Stimulated activated CD4-positive, alpha-beta T cell treated with anti-CD3 and anti-CD28 coated beads, Interleukin-4, amount 100 ng/mL, for 1 hour (primary cell): Measurements from ENCODE around the gene NOL6.
"Not testable (repeated sequence)": the region's sequence is repeated elsewhere in the genome, so short reads cannot be mapped to it uniquely, and the experiment has no call there.

Source experiments
- DNase-seq: peaks from one replicate; pipeline ENCODE4 v3.0.0-alpha.2; 2020

NOL6 gene

DNA sequence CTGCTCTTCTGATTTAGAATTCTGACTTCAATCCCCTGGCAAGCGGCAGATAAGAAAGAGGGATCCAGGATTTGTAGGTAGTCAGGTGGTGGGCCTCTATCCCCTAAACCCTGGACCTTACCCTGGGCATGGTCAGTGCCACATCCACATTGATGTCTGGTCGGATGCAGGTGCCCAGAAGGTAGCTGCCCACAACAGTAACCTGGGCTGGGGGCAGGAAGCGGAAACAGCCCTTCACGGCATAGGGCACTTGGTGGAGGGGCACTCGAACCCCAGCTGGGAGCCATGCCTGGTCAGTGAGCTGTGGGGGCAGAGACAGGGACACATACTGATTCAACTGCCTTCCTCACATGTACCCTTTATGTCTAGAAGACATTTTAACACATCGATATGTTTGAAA is 3.8 kb downstream of the NOL6 start:
- no peak for DNase-seq

DNA sequence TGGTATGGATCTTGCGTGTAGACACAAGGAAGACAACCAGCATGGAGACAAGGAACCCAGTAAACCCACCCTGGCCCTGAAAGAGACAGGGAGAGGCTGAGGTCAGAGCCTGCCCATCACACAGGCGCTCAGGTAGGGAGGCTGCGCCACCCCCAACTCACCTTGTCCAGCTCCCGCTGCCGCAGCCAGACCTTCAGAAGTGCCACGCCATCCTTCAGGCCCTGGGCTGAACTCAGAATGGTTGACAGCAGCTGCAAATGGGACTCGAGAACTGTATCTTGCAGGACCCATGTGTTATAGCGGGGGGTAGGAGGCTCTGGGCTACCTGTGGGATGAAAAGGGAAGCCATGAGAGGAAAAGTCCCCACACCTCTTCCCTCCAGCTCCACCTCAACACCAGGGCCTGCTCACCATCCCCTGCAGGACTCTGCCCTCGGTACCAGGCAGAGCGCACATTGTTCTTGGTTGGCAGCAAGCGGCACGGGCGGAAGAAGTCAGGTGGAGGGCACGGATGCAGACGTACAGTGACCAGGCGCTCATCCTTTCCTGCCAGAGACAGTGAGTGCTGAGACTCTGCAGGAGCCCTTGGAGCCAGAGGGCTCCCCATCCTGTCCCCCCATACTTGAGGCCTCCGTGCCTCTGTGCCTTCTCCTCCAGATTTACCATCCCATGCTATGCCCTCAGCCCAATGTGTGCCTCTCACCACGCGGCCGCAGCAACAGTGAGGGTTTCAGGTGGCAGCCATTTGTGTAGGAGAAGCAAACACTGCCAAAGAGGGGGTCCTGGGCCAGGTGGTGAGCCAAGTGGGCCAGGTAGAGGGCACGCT is 4.7 kb downstream of the NOL6 start:
- no peak for DNase-seq

DNA sequence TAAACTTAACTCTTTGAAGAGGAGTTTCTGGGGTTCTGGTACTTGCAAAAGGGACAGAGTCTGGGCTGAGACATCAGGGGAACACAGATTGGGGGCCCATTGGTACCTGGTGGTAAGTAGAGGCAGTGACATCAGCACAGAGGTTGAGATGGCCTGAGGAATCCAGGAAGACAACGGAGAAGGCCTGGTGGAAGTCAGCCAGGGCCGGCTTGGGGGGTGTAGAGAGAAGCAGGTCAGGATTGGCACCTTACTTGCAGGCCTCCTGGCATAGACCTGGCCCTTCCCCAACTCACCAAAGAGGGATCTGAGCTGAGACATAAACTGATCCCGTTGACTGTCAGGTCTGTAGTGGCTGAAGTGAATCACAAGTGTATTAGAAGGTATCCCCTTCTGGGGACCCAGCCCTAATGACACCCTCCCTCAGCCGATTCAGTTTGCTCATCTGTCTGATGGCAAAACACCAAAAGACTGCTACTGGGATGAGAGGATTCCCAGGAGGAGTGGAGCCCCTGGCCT is 5.5 kb downstream of the NOL6 start:
- DNase-seq = no peak

GRCh38 chr9:33467526-33467925 is 6.2 kb downstream of the NOL6 start:
- no peak for DNase-seq

GRCh38 chr9:33466565-33467495 is 6.9 kb downstream of the NOL6 start:
- peak; percentile 75 for DNase-seq

DNA sequence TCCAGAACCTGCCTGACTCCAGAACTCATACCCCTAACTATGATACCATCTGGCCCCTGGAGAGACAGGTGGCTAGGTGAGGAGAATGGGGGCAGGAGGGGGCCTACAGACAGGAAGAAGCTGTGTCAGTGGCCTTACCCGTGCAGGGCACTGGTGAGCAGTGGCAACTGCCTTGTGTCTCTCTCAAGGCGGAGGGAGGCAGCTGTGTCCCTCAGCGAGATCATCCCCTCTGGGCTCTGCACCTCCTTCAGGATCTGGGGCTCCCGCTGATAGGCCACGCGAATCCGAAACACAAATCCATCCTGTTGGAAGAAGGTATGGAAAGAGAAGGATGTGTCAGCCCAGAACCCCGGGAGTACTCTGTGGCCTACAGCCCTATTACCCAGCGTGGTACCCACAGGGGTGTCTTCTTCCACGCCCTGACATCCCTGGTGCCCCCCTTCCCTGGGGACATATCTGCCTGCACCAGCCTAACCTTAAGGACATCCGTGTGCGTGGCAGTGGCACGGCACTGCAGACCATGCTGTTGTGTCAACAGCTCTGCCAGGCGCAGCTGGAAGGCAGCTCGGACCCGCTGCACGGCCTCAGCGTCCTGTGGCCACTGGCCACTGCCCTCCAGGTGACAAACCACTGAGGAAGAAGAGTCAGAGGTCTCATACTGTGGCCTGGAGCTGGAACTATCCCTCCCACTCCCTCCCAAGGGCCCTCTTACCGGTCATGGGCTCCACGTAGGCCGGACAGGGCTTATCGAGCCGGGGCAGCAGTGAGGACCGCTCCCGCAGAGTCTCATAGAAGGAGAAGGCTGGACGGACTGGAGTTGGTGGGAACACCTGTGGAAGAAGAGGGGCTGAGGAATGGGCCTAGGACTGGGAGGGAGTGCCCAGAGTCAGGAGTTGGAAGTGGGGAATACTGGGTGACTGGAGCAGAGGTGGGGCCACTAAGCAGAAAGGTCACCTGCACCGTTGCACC is 7.8 kb downstream of the NOL6 start:
- no peak for DNase-seq

DNA sequence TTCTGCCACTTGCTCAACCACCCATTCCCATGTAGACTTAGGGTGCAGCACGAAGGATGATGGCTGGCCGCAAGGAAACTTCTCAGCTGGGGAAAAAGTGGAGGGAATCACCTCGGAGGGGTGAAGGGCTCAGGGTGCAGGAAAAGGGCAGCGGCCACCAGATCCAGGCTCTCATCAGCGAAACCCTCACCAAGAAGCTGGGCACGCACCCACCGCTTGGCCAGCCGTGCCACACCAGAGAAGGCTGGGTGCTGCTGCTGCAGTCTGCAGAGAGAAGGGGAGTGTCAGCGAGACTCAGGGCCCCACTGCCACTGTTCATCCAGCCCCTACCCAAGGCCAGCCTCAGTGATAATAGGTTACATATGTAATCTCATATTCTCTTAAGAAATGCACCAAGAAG is 8.6 kb downstream of the NOL6 start:
- DNase-seq = no peak

- no peak for DNase-seq
Observed at GRCh38 chr9:33464045-33464636, 9.6 kb downstream of the NOL6 start.

DNA sequence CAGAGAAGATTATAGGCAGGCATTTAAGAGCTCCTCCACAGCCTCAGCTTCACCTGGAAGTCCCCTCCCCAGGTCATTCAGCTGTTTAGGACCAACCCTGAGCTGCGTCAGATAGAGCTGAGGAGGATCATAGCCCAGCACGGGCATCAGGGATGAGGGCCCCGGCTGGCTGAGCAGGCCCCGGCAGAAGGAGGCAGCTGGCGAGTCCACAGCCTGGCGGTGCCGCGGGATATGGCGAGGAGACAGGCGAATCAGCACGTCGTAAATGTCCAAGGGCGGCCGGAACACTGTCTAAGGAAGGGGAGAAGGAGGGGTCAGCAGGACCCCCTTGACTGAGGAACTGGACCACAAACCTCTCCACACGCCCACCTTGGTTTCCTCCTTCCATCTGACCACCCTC is 10.6 kb downstream of the NOL6 start:
- no peak for DNase-seq

- no peak for DNase-seq
Observed at GRCh38 chr9:33461492-33461891, 12.2 kb downstream of the NOL6 start.

GRCh38 chr9:33460854-33461253 is 12.9 kb downstream of the NOL6 start:
- DNase-seq = no peak

- no peak for DNase-seq
Observed at GRCh38 chr9:33459115-33459514, 14.6 kb downstream of the NOL6 start.

DNA sequence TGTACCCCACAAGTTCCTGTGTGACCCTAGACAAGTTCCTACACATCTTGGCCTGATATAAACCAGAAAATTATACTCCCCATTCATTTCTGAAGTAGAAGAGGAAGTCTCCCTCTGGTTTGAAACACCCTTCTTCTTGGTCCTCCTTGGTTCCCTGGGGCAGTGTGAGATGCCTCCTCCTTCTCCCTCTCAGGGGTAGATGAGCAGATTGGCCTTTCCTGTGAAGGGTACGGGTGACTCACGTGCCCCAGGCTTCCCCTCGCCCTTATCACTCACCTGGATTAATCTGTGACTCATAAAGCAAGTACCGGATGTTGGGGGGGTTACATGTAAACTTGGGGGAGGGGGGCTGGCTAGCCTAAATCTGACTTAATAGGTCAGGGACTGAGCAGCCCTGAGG is 15.3 kb downstream of the NOL6 start:
- DNase-seq = peak; percentile 63

- DNase-seq = no peak
Observed at GRCh38 chr9:33455945-33456344, 17.8 kb downstream of the NOL6 start.

GRCh38 chr9:33455456-33455855 is 18.3 kb downstream of the NOL6 start:
- DNase-seq = not testable (repeated sequence)

DNA sequence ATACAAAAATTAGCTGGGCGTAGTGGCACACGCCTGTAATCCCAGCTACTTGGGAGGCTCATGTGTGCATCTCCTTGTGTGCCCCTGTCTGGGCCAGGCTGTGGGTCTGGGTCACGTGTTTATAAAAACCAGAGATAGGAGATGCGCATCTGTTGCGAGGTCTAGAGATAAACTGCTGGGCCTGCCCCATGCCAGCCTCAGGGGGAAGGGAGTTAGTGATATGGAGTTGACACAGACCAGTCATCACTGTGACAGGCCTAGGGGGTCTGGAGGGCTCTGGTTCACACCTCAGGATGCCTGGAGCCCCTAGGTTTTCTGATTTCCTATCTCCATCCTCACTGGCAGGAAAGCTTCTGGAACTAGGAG is 19.1 kb downstream of the NOL6 start:
- not testable (repeated sequence) for DNase-seq

DNA sequence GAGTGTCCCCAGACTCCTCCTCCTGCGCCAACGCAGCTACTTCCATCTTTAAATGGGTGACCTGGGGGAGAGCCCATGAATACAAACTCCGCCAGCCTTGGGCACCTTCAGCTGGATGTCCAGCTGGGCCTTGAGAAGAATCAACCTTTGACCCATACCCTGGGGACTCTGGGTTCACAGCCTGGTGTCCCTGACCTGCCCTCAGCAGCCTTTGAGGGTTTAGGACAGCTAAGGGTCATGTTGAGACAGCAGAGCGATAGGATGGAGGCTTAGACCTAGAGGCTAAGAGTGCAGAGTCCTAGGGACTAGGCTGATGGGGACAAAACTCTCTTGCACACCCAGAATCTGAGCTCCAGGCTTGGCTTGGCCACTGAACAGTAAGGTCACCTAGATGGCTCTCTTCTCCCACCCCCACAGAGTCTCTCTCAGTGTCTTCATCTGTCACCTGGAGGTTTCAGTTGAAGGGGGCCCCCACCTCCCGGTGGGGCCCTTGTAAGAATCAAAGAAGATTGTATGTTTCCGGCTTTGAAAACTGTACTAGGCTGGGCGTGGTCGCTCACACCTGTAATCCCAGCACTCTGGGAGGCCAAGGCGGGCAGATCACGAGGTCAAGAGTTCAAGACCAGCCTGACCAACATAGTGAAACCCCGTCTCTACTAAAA is 19.6 kb downstream of the NOL6 start:
- no peak for DNase-seq

DNA sequence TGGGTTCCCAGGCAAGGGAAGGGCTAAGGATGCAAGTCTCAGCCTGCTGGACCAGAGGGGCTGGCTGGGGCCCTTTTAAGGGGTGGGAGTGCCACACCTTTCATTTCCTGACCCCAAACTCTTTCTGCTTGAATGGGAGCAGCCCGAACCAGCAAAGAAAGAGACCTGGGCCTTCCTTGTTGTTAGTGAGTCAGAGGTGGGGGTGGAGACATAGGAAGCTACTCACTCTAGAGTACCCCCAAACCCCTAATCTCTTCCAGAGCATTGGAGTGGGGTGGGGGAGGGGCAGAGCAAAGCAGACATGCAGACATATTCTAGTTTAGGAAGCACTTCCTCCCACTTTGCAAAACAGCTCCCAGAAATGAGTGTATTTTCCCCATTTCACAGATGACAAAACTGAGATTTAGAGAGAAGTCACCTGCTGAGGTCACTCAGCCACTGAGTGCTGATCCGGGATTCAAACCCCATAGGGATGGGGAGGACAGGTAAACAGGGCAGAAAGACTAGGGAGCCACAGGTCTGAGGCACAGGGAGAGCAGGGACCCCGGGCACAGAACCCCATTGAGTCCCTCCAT is 20.4 kb downstream of the NOL6 start:
- DNase-seq = no peak

DNA sequence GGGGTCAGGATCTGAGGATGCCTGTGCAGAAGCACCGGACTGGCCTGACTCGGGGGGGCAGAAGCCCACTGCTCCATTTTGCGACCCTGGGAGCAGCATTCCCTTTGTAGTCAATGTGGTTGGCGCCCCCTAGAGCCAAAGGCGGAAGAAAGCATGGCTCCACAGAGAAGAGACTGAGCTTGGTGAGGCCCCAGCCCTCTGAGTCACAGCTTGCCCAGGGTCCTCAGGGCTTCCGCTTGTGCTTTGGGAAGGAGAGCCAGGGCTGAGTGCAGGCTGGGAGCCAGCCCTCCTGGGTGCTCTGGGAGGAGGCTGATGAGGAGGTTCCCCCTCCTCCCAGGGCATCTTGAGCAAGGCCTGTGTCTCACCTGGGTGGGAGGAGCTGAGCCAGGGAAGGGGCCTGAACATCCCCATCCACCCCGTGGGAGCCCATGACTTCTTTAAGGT is 20.9 kb downstream of the NOL6 start:
- DNase-seq = peak; percentile 58

DNA sequence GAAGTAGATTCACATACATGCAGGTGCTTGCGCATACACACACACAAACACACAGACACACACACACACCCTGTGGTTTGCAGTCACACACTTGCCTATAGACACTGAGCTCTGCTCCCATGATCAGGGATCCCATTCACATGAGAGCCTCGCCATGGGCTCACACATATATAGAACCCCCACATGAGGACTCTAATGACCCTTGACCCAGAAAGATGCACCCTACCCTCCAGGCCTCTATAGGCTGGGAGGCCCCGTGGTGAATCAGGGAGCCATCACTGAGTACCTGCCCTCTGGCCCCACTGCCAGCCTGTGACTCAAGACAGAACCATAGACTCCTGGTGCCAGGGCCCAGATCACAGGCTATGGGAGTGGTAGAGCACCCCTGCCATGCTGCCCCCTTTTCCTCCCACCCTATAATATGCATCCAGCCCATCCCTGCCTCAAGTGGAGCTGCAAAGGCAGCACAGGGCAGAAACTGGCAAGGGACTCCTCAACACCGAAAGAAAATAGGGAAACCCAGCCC is 23.0 kb downstream of the NOL6 start:
- no peak for DNase-seq

GRCh38 chr9:33449715-33450114 is 24.0 kb downstream of the NOL6 start:
- no peak for DNase-seq
